22Rv1 (cell line): Measurements from ENCODE around the gene NGDN.

Experiments
- H3K27ac ChIP-seq: fragments of 450-650 bp; 2 replicates; pipeline ENCODE4 v1.5.1; 2017
- CTCF ChIP-seq: fragments of 450-650 bp; IDR thresholded peaks from 2 replicates; pipeline ENCODE4 v1.5.1; 2017; ENCODE audit warnings: mild to moderate bottlenecking
- ZFX ChIP-seq: fragments of 450-650 bp; IDR thresholded peaks from 2 replicates; pipeline ENCODE4 v1.6.1; 2017; ENCODE audit warnings: antibody characterized with exemption, borderline replicate concordance

NGDN gene

GRCh38 chr14:23492618-23493272 is 23.2 kb downstream of the NGDN start:
- TF ChIP-seq CTCF (no peak), ZFX (no peak)
- H3K27ac ChIP-seq, result no peak overlapping the region

GRCh38 chr14:23494223-23494622 is 24.7 kb downstream of the NGDN start:
- TF ChIP-seq ZFX, result no peak
- no peak for TF ChIP-seq CTCF
- H3K27ac ChIP-seq, result no peak overlapping the region

- H3K27ac ChIP-seq, result no peak overlapping the region
- TF ChIP-seq CTCF, result no peak
- no peak for TF ChIP-seq ZFX
Measured at GRCh38 chr14:23512156-23512555, 42.7 kb downstream of the NGDN start.

GRCh38 chr14:23513005-23513817 is 43.7 kb downstream of the NGDN start:
- TF ChIP-seq ZFX, result no peak
- TF ChIP-seq CTCF, result no peak
- no peak overlapping the region for H3K27ac ChIP-seq

GRCh38 chr14:23513818-23514643 is 44.5 kb downstream of the NGDN start:
- TF ChIP-seq ZFX, result no peak
- no peak for TF ChIP-seq CTCF
- H3K27ac ChIP-seq, result no peak overlapping the region

- no peak overlapping the region for H3K27ac ChIP-seq
- no peak for TF ChIP-seq CTCF
- no peak for TF ChIP-seq ZFX
Measured at GRCh38 chr14:23514644-23514957, 45.1 kb downstream of the NGDN start.
